ENCODE measurements around the gene KIF2C. TPM values are rescaled to one million over a fixed set of nuclear protein-coding genes. Genes with fewer than 3 reads are reported as not detected.
"Not testable (repeated sequence)": the region's sequence is repeated elsewhere in the genome, so short reads cannot be mapped to it uniquely, and the experiment has no call there.

The KIF2C gene
- total RNA-seq, 1 donor from 2014 or later: 0.26 TPM

GRCh38 chr1:44810101-44810761, 70.6 kb downstream of the KIF2C start:
- DNase-seq (ENCODE audit: low spot score): peak; percentile 65

GRCh38 chr1:44810762-44811105, 71.1 kb downstream of the KIF2C start:
- DNase-seq (ENCODE audit: low spot score): not testable (repeated sequence)

- DNase-seq (ENCODE audit: low spot score): peak; percentile 22
Measured at GRCh38 chr1:44811234-44811633, 71.6 kb downstream of the KIF2C start.

GRCh38 chr1:44812822-44813543, 73.3 kb downstream of the KIF2C start:
- DNase-seq (ENCODE audit: low spot score): no peak

- not testable (repeated sequence) for DNase-seq (ENCODE audit: low spot score)
Measured at GRCh38 chr1:44815926-44816325, 76.3 kb downstream of the KIF2C start.

- DNase-seq (ENCODE audit: low spot score): no peak
Measured at GRCh38 chr1:44817307-44817706, 77.7 kb downstream of the KIF2C start.

Other genes with a start within 250 kb of the KIF2C start
- gene TMEM53, start 65.4 kb upstream of the KIF2C start, total RNA-seq: 16.8 TPM
- 1.9 TPM for gene ARMH1, start 65.1 kb upstream of the KIF2C start, total RNA-seq
- not detected for gene RNU5D-1, start 8.7 kb upstream of the KIF2C start, total RNA-seq
- 1,343 TPM for gene RPS8, start 35.7 kb downstream of the KIF2C start, total RNA-seq
- 0.19 TPM for gene BEST4, start 48.3 kb downstream of the KIF2C start, total RNA-seq
- gene PLK3, start 60.5 kb downstream of the KIF2C start, total RNA-seq: 78.0 TPM
- not detected for gene DYNLT4, start 67.5 kb downstream of the KIF2C start, total RNA-seq
- gene BTBD19, start 68.7 kb downstream of the KIF2C start, total RNA-seq: 26.1 TPM
- 0.93 TPM for gene PTCH2, start 103.4 kb downstream of the KIF2C start, total RNA-seq
- 37.8 TPM for gene EIF2B3, start 246.8 kb downstream of the KIF2C start, total RNA-seq